Gastrocnemius medialis (tissue), 4 donors: Measurements from ENCODE around the gene DOCK3. TPM values are rescaled to one million over a fixed set of nuclear protein-coding genes. Genes with fewer than 3 reads are reported as not detected.

Experiments
- ATAC-seq, 2 donors: fragments of 150-250 bp; one replicate each; pipeline ENCODE4 v1.9.1; 2016
- DNase-seq, 2 donors: peaks; one replicate each; pipeline ENCODE4 v3.0.0-alpha.2; 2019
- H3K27ac ChIP-seq, 4 donors: fragments of 200-600 bp; sonication (generic); 1 replicate in 1 of 4; 2 replicates in 3 of 4; pipeline ENCODE4 v1.5.1; 2016 to 2018; ENCODE audit warnings: mild to moderate bottlenecking in 2 of 4, moderate library complexity in 1 of 4
- H3K27me3 ChIP-seq, 3 donors: fragments of 200-600 bp; sonication (generic) in 2 of 3; 1 replicate in 1 of 3; 2 replicates in 2 of 3; pipeline versions ENCODE4 v1.5.1 to v1.6.0; 2016 to 2019; ENCODE audit warnings: mild to moderate bottlenecking in 1 of 3, moderate library complexity in 1 of 3
- H3K36me3 ChIP-seq, 2 donors: fragments of 200-600 bp; sonication (generic) in 1 of 2; one replicate each; pipeline ENCODE4 v1.5.1; 2017 to 2018
- H3K4me1 ChIP-seq, 2 donors: fragments of 200-600 bp; sonication (generic) in 1 of 2; one replicate each; pipeline ENCODE4 v1.5.1; 2016 to 2017; ENCODE audit warnings: mild to moderate bottlenecking in 2 of 2
- H3K4me3 ChIP-seq, 4 donors: fragments of 200-600 bp; sonication (generic) in 3 of 4; 1 replicate in 1 of 4; 2 replicates in 3 of 4; pipeline ENCODE4 v1.5.1; 2016 to 2019; ENCODE audit warnings: mild to moderate bottlenecking in 2 of 4
- H3K9me3 ChIP-seq, 3 donors: fragments of 200-600 bp; sonication (generic) in 2 of 3; 1 replicate in 1 of 3; 2 replicates in 2 of 3; pipeline ENCODE4 v1.5.1; 2016 to 2019
- CTCF ChIP-seq, 5 experiments: fragments of 450-650 bp in 3 of 5; fragments of 200-600 bp in 2 of 5; sonication (generic) in 2 of 5; IDR thresholded peaks in 4 of 5; conservative IDR thresholded peaks in 1 of 5; 1 replicate in 4 of 5; 2 replicates in 1 of 5; pipeline ENCODE4 v1.5.1; 2016 to 2019; ENCODE audit warnings: antibody characterized with exemption in 5 of 5, mild to moderate bottlenecking in 3 of 5, moderate library complexity in 3 of 5
- POLR2A ChIP-seq, 2 donors: fragments of 450-650 bp; IDR thresholded peaks; one replicate each; pipeline ENCODE4 v1.6.1; 2017; ENCODE audit warnings: antibody characterized with exemption in 2 of 2, mild to moderate bottlenecking in 2 of 2, moderate library complexity in 2 of 2
- in situ Hi-C, 4 donors: fragments of 200-750 bp; cut with MboI; loops; one replicate each; pipeline versions ENCODE4 v1.15.0 to v1.8.0; 2017; ENCODE audit warnings: low sequenced_read_pairs in 4 of 4
- intact Hi-C: fragments of 100-400 bp; cut with DNase I; formaldehyde crosslinking; loops from one replicate; pipeline ENCODE4 v1.15.1; 2023; ENCODE audit warnings: low total_unique reads
- total RNA-seq, 4 donors: library from RNA; depleted of rRNA; stranded (reverse); fragments of >200 nt; gene quantifications; one replicate each; pipeline versions ENCODE4 v1.1.0 to v1.2.3, GENCODE V29; 2016

The DOCK3 gene
- total RNA-seq, 4 donors from 2014 or later, result 0.61 to 3.1 (median 0.73) TPM

- Histone ChIP-seq H3K36me3 (peaks cover 0 to 13% of the 10 kb centered on the region in 2 donors), H3K27me3 (no peaks in the 10 kb centered on the region), H3K4me3 (no peak overlapping the region), H3K4me1 (no peaks in the 10 kb centered on the region), H3K9me3 (no peaks in the 10 kb centered on the region), H3K27ac (no peak overlapping the region)
- intact Hi-C loops (no loop called here), in situ Hi-C loops (no loop called here)
- ATAC-seq, result no peak
- no peak for DNase-seq
- TF ChIP-seq POLR2A (IDR thresholded peaks at IDR 0.05), result no peak
- no peak for TF ChIP-seq CTCF (IDR thresholded peaks at IDR 0.05 in 4 of 5, conservative IDR thresholded peaks at IDR 0.05 in 1 of 5)
Measured at GRCh38 chr3:51403675-51404074, 728.9 kb downstream of the DOCK3 start.

GRCh38 chr3:51408021-51408420 lies 733.3 kb downstream of the DOCK3 start:
- in situ Hi-C loops, result no loop called here
- peaks cover 3 to 25% of the 10 kb centered on the region in 2 donors for H3K36me3 ChIP-seq

GRCh38 chr3:51408813-51409212 lies 734.1 kb downstream of the DOCK3 start:
- Histone ChIP-seq H3K27ac (no peak overlapping the region), H3K4me3 (no peak overlapping the region), H3K9me3 (no peaks in the 10 kb centered on the region), H3K27me3 (no peaks in the 10 kb centered on the region), H3K4me1 (no peaks in the 10 kb centered on the region), H3K36me3 (peaks cover 3 to 27% of the 10 kb centered on the region in 2 donors)
- ATAC-seq, result no peak
- DNase-seq, result no peak
- no peak for TF ChIP-seq POLR2A (IDR thresholded peaks at IDR 0.05)
- TF ChIP-seq CTCF (IDR thresholded peaks at IDR 0.05 in 4 of 5, conservative IDR thresholded peaks at IDR 0.05 in 1 of 5), result no peak
- in situ Hi-C loops, result no loop called here
- intact Hi-C loops, result no loop called here

More at GRCh38 chr3:51408021-51408420, 733.3 kb downstream of the DOCK3 start:
- no peaks in the 10 kb centered on the region for H3K9me3 ChIP-seq
- intact Hi-C loops, result no loop called here
- TF ChIP-seq CTCF (IDR thresholded peaks at IDR 0.05 in 4 of 5, conservative IDR thresholded peaks at IDR 0.05 in 1 of 5) (no peak), POLR2A (IDR thresholded peaks at IDR 0.05) (no peak)
- no peaks in the 10 kb centered on the region for H3K27me3 ChIP-seq
- DNase-seq (no peak), ATAC-seq (no peak)
- H3K4me1 ChIP-seq, result no peaks in the 10 kb centered on the region
- H3K27ac ChIP-seq, result no peak overlapping the region
- H3K4me3 ChIP-seq, result no peak overlapping the region

GRCh38 chr3:51422211-51422610 lies 747.5 kb downstream of the DOCK3 start:
- Histone ChIP-seq H3K36me3 (peaks cover 0 to 51% of the 10 kb centered on the region in 2 donors), H3K4me1 (no peaks in the 10 kb centered on the region), H3K4me3 (no peak overlapping the region), H3K9me3 (no peaks in the 10 kb centered on the region), H3K27me3 (no peaks in the 10 kb centered on the region), H3K27ac (no peak overlapping the region)
- intact Hi-C loops (no loop called here), in situ Hi-C loops (no loop called here)
- TF ChIP-seq POLR2A (IDR thresholded peaks at IDR 0.05) (no peak), CTCF (IDR thresholded peaks at IDR 0.05 in 4 of 5, conservative IDR thresholded peaks at IDR 0.05 in 1 of 5) (no peak)
- ATAC-seq (no peak), DNase-seq (no peak)

- intact Hi-C loops (no loop called here), in situ Hi-C loops (no loop called here)
- H3K27me3 ChIP-seq, result no peaks in the 10 kb centered on the region
- no peak for DNase-seq
- no peak for TF ChIP-seq CTCF (IDR thresholded peaks at IDR 0.05 in 4 of 5, conservative IDR thresholded peaks at IDR 0.05 in 1 of 5)
- TF ChIP-seq POLR2A (IDR thresholded peaks at IDR 0.05), result no peak
- H3K36me3 ChIP-seq, result peaks cover 0 to 45% of the 10 kb centered on the region in 2 donors
- no peaks in the 10 kb centered on the region for H3K4me1 ChIP-seq
- no peak overlapping the region for H3K4me3 ChIP-seq
- H3K9me3 ChIP-seq, result no peaks in the 10 kb centered on the region
- no peak for ATAC-seq
- no peak overlapping the region for H3K27ac ChIP-seq
Measured at GRCh38 chr3:51426921-51427320, 752.2 kb downstream of the DOCK3 start.
